Measurements from ENCODE around the gene FHOD3.

FHOD3 gene

GRCh38 chr18:36700955-36701354, 403.4 kb downstream of the FHOD3 start:
- TF ChIP-seq MYC (IDR thresholded peaks at IDR 0.05; ENCODE audit: low read depth, low read length) (no peak), POLR2A (IDR thresholded peaks at IDR 0.05; ENCODE audit: extremely low read depth, insufficient read length) (no peak), MAX (IDR thresholded peaks at IDR 0.05; ENCODE audit: low read depth, low read length) (no peak), CTCF (IDR thresholded peaks at IDR 0.05; ENCODE audit: low read depth, low read length) (no peak)
- no peak overlapping the region for H3K4me3 ChIP-seq (ENCODE audit: low read depth, low read length)
- no peak for DNase-seq (ENCODE audit: low read depth)

- no peak for DNase-seq (ENCODE audit: low read depth)
- no peak overlapping the region for H3K4me3 ChIP-seq (ENCODE audit: low read depth, low read length)
- TF ChIP-seq POLR2A (IDR thresholded peaks at IDR 0.05; ENCODE audit: extremely low read depth, insufficient read length) (no peak), MYC (IDR thresholded peaks at IDR 0.05; ENCODE audit: low read depth, low read length) (no peak), MAX (IDR thresholded peaks at IDR 0.05; ENCODE audit: low read depth, low read length) (no peak)
These were observed 405.0 kb downstream of the FHOD3 start for GRCh38 chr18:36702401-36703013.

- no peak overlapping the region for H3K4me3 ChIP-seq (ENCODE audit: low read depth, low read length)
- no peak for TF ChIP-seq MYC (IDR thresholded peaks at IDR 0.05; ENCODE audit: low read depth, low read length)
- no peak for TF ChIP-seq MAX (IDR thresholded peaks at IDR 0.05; ENCODE audit: low read depth, low read length)
- no peak for DNase-seq (ENCODE audit: low read depth)
These were observed 406.6 kb downstream of the FHOD3 start for GRCh38 chr18:36704156-36704555.

GRCh38 chr18:36706134-36706881, 408.8 kb downstream of the FHOD3 start:
- no peak overlapping the region for H3K4me3 ChIP-seq (ENCODE audit: low read depth, low read length)
- DNase-seq (ENCODE audit: low read depth), result no peak
- TF ChIP-seq MAX (IDR thresholded peaks at IDR 0.05; ENCODE audit: low read depth, low read length) (no peak), MYC (IDR thresholded peaks at IDR 0.05; ENCODE audit: low read depth, low read length) (no peak), POLR2A (IDR thresholded peaks at IDR 0.05; ENCODE audit: extremely low read depth, insufficient read length) (no peak), CTCF (IDR thresholded peaks at IDR 0.05; ENCODE audit: low read depth, low read length) (no peak)

- DNase-seq (ENCODE audit: low read depth), result no peak
- TF ChIP-seq MAX (IDR thresholded peaks at IDR 0.05; ENCODE audit: low read depth, low read length) (no peak), CTCF (IDR thresholded peaks at IDR 0.05; ENCODE audit: low read depth, low read length) (no peak)
- H3K4me3 ChIP-seq (ENCODE audit: low read depth, low read length), result no peak overlapping the region
These were observed 410.9 kb downstream of the FHOD3 start for GRCh38 chr18:36708366-36708765.

- DNase-seq (ENCODE audit: low read depth), result no peak
- TF ChIP-seq MAX (IDR thresholded peaks at IDR 0.05; ENCODE audit: low read depth, low read length) (no peak), MYC (IDR thresholded peaks at IDR 0.05; ENCODE audit: low read depth, low read length) (no peak), POLR2A (IDR thresholded peaks at IDR 0.05; ENCODE audit: extremely low read depth, insufficient read length) (no peak), CTCF (IDR thresholded peaks at IDR 0.05; ENCODE audit: low read depth, low read length) (no peak)
- no peak overlapping the region for H3K4me3 ChIP-seq (ENCODE audit: low read depth, low read length)
These were observed 411.8 kb downstream of the FHOD3 start for GRCh38 chr18:36709315-36709714.
